ENCODE results near the gene CDH13.

Gene CDH13

GRCh38 chr16:82626791-82627261 lies at the start of gene CDH13:
Gene CDH13 (plus strand): TSS chr16:82626969.
- in situ Hi-C loops (cut with MboI; ENCODE audit: low sequenced_read_pairs) = no loop called here

- in situ Hi-C loops (cut with MboI; ENCODE audit: low sequenced_read_pairs) = no loop called here
Measured at GRCh38 chr16:82580298-82580890, 46.4 kb upstream of the CDH13 start.

- in situ Hi-C loops (cut with MboI; ENCODE audit: low sequenced_read_pairs) = no loop called here
Measured at GRCh38 chr16:82582975-82583374, 43.8 kb upstream of the CDH13 start.

- in situ Hi-C loops (cut with MboI; ENCODE audit: low sequenced_read_pairs) = no loop called here
Measured at GRCh38 chr16:82583422-82583821, 43.3 kb upstream of the CDH13 start.

GRCh38 chr16:82584553-82585152 lies 42.1 kb upstream of the CDH13 start:
- in situ Hi-C loops (cut with MboI; ENCODE audit: low sequenced_read_pairs) = no loop called here

- in situ Hi-C loops (cut with MboI; ENCODE audit: low sequenced_read_pairs) = no loop called here
Measured at GRCh38 chr16:82585675-82586074, 41.1 kb upstream of the CDH13 start.

- in situ Hi-C loops (cut with MboI; ENCODE audit: low sequenced_read_pairs) = no loop called here
Measured at GRCh38 chr16:82586130-82586529, 40.6 kb upstream of the CDH13 start.

GRCh38 chr16:82587289-82587688 lies 39.5 kb upstream of the CDH13 start:
- in situ Hi-C loops (cut with MboI; ENCODE audit: low sequenced_read_pairs) = no loop called here

- in situ Hi-C loops (cut with MboI; ENCODE audit: low sequenced_read_pairs) = no loop called here
Measured at GRCh38 chr16:82589407-82589806, 37.4 kb upstream of the CDH13 start.

GRCh38 chr16:82594114-82594513 lies 32.7 kb upstream of the CDH13 start:
- in situ Hi-C loops (cut with MboI; ENCODE audit: low sequenced_read_pairs) = no loop called here

GRCh38 chr16:82598771-82599170 lies 28.0 kb upstream of the CDH13 start:
- in situ Hi-C loops (cut with MboI; ENCODE audit: low sequenced_read_pairs) = no loop called here

GRCh38 chr16:82601989-82602640 lies 24.7 kb upstream of the CDH13 start:
- in situ Hi-C loops (cut with MboI; ENCODE audit: low sequenced_read_pairs) = no loop called here

GRCh38 chr16:82603784-82604411 lies 22.9 kb upstream of the CDH13 start:
- in situ Hi-C loops (cut with MboI; ENCODE audit: low sequenced_read_pairs) = no loop called here

- in situ Hi-C loops (cut with MboI; ENCODE audit: low sequenced_read_pairs) = no loop called here
Measured at GRCh38 chr16:82605076-82605475, 21.7 kb upstream of the CDH13 start.

GRCh38 chr16:82605863-82606620 lies 20.7 kb upstream of the CDH13 start:
- in situ Hi-C loops (cut with MboI; ENCODE audit: low sequenced_read_pairs) = no loop called here

GRCh38 chr16:82609140-82609539 lies 17.6 kb upstream of the CDH13 start:
- in situ Hi-C loops (cut with MboI; ENCODE audit: low sequenced_read_pairs) = no loop called here

- in situ Hi-C loops (cut with MboI; ENCODE audit: low sequenced_read_pairs) = no loop called here
Measured at GRCh38 chr16:82612263-82612662, 14.5 kb upstream of the CDH13 start.

GRCh38 chr16:82616356-82616755 lies 10.4 kb upstream of the CDH13 start:
- in situ Hi-C loops (cut with MboI; ENCODE audit: low sequenced_read_pairs) = no loop called here

- in situ Hi-C loops (cut with MboI; ENCODE audit: low sequenced_read_pairs) = no loop called here
Measured at GRCh38 chr16:82621781-82622180, 5.0 kb upstream of the CDH13 start.

- in situ Hi-C loops (cut with MboI; ENCODE audit: low sequenced_read_pairs) = no loop called here
Measured at GRCh38 chr16:82623241-82623640, 3.5 kb upstream of the CDH13 start.
